Measurements from ENCODE around the gene ZNF629.
A peak's percentile ranks its signal among the peaks of the same experiment; 100 is the strongest.

The ZNF629 gene

DNA sequence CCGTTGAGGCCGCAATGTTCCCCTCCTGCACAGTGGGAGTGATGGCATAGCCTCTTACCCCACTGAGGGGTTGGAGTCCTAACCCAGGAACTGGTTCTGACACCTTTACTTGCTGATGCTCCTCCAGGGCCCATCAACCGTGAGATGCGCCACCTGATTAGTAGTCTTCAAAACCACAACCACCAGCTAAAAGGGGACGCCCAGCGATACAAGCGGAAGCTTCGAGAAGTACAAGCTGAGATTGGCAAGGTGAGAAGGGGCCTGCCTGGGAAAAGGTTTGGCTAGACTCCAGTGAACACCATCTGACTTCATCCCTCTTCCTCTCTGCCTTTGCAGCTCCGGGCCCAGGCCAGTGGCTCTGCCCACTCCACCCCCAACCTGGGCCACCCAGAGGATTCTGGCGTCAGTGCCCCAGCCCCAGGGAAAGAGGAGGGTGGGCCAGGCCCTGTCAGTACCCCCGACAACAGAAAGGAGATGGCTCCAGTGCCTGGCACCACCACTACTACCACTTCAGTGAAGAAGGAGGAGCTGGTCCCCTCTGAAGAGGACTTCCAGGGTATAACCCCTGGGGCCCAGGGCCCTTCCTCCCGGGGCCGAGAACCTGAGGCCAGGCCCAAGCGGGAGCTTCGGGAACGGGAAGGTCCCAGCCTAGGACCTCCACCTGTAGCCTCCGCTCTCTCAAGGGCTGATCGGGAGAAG lies 19.1 kb downstream of the ZNF629 start:
- DNase-seq (ENCODE audit: low read depth in 2 of 2), result no peak

DNA sequence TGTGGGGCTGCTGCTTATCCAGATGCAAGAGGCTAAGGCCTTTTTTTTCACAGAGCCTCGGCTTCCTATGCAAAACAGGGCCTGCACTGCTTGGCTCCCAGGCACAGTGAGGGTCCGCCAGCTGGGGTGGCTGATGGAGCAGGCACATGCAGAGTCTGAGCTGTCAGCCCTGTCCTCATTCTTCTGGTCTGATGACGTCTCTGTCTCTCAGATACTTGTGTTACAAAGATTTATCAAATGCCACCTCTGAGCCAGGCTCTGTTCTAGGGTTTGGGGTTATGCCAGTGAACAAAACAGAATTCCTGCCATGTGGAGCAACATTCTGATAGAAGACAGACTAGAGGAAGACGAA lies 20.1 kb downstream of the ZNF629 start:
- DNase-seq (ENCODE audit: low read depth in 2 of 2), result no peak

DNA sequence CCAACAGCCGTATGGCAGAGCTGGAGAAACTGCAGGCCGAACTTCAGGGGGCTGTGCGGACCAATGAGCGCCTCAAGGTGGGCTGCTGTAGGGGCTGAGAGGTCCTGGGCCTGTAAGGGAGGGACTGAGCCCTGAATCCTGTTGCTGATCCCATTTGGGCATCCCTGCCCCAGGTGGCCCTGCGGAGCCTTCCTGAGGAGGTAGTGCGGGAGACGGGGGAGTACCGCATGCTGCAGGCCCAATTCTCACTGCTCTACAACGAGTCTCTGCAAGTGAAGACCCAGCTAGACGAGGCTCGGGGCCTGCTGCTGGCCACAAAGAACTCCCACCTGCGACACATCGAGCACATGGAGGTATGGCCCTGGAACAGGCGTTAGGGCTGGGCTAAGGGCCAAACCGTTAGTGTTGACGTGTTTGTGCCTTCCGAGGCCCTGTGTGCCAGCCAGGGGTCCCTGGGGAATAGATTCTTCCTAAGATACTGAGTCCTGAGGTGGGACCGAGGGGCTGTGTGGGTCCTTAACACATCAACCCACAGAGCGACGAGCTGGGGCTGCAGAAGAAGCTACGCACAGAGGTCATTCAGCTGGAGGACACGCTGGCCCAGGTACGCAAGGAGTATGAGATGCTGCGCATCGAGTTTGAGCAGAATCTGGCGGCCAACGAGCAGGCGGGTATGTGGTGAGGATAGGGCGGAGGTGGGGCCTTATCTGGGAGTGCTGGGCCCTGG lies 20.6 kb downstream of the ZNF629 start:
- DNase-seq (ENCODE audit: low read depth in 2 of 2), result no peak

DNA sequence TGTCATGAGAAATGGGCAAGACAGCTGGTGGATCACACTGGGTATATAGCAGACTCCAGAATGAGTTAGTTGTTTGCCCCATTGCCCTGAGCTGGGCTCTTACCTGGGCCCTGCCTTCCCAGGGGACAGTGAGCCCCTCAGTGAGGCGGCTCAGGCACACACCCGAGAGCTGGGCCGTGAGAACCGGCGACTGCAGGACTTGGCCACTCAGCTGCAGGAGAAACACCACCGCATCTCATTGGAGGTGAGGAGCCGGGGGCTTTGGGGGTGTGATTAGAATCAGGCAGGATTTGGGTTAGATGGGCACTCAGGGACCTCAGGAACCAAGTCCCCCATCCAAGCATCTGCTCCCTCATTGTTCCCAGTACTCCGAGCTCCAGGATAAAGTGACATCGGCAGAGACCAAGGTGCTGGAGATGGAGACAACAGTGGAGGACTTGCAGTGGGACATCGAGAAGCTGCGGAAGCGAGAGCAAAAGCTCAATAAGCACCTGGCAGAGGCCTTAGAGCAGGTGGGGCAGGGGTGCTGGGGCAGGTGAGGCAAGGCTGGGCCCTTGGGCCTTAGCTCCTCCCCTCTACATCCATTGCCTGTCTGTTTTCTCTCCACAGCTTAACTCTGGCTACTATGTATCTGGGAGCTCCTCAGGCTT lies 22.1 kb downstream of the ZNF629 start:
- DNase-seq (ENCODE audit: low read depth in 2 of 2), result no peak

DNA sequence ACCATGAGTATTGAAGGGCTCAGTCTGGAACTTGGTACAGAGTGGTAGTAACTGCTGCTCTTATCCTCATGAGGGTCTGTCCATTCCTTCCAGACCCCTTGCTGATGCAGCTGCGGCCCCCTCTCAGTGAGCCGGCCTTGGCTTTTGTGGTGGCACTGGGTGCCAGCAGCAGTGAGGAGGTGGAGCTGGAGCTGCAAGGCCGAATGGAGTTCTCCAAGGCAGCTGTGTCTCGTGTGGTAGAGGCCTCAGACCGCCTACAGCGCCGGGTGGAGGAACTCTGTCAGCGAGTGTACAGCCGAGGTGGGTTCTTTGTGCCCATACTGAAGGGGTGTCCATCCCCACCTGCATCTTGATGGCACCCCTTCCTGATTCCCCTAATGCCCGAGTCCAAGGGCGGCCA lies 22.9 kb downstream of the ZNF629 start:
- DNase-seq (ENCODE audit: low read depth in 2 of 2), result no peak

DNA sequence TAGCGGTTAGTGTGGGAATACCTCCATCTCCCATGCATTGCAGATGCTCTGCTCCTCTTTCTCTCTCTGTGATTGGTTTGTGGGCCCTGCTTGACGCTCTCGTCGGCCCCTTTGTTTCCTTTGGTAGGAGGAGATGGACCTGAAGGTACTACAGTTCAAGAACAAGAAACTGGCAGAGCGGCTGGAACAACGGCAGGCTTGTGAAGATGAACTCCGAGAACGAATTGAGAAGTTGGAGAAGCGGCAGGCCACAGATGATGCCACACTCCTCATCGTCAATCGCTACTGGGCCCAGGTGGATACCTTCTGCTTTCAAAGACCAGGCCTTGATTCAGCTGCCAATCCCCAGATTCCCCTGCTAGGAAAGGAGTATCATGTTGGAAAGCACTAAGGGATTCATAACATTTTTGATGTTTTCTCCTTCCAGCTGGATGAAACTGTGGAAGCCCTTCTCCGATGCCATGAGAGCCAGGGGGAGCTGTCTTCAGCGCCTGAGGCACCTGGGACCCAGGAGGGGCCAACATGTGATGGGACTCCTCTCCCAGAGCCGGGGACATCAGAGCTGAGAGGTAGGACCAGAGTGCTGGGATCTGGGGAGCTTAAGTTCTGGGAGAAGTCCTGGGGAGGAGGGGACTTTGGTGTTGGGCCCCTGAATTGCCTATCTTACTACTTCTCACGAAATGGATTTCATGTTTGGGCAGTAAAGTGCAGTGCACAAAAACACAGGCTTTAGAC lies 23.8 kb downstream of the ZNF629 start:
- DNase-seq (ENCODE audit: low read depth in 2 of 2), result no peak

DNA sequence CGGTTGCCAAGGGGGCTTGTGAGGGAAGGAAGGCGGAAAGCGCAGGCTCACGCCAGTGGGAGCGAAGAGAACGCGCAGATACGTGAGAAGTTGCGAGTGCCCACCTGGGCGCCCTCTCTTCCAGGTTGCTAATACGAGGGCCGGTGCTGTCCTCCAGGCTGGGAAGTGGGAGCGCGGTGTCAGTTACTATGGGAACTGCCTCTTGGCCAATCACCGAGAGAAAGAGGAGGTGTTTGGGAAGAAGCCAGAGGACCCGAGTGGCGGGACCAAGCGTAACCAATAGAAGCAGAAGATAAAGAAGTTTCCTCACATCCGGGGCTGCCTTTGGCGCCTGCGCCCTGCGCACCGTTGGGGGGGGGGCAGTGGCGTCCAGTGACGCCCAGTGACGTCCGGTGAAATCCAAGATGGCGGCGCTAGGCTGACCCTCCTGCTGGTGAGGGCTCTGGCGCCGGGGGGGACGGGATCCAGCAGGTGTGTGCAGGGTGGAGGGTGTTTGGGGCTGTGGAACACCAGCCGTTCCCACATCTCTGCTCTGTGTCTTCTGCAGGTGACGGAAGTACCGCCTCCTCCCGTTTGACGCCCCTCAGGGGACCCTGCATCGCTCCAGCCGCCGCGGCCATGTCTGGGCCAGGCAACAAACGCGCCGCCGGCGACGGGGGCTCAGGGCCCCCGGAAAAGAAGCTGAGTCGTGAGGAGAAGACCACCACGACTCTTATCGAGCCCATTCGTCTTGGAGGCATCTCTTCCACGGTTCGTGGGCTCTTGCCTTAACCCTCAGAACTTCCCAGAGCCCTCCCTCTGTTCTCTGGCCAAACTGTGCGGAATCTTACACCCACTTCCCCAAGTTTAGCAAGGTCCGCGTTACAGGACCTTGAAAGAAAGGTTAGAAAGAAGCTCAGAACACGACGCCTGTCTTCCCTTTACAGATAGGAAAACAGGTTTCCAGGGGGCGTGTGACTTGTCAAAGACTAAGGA lies 24.8 kb downstream of the ZNF629 start, which contains the start of the genes CFAP119 and RNF40:
Gene CFAP119 (minus strand): TSS at position 135 of the 975 bp plus-strand sequence. CDS start 314 bp downstream, outside the sequence.
Gene RNF40 (plus strand): TSS at position 395 of the 975 bp plus-strand sequence. CDS start 224 bp downstream, at position 619.
- DNase-seq (ENCODE audit: low read depth in 2 of 2), result peak; percentile 95

DNA sequence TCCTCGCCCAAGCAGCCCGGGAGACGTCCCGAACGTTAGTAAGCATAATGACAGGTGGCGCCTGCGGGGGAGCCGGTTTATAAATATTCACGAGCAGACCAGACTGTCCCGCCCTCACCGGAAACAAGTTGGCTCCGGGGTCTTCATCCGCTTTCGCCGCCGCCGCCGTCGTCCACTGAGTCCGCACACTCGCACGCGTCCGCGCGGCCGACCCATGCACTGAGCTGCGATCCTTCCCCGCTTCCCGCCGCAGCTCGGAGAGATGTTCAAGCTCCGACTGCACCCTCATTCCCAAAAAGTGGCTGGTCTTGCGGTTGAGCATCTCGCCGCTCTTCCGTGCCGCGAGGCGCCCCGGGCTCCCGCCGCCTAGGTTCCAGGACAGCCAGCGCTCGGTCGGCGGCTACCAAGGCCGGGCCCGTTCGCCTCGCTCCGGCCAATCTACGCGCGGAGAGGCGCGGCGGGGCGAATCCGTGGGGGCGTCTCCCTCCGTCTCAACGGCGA lies 25.5 kb downstream of the ZNF629 start:
- DNase-seq (ENCODE audit: low read depth in 2 of 2), result no peak

DNA sequence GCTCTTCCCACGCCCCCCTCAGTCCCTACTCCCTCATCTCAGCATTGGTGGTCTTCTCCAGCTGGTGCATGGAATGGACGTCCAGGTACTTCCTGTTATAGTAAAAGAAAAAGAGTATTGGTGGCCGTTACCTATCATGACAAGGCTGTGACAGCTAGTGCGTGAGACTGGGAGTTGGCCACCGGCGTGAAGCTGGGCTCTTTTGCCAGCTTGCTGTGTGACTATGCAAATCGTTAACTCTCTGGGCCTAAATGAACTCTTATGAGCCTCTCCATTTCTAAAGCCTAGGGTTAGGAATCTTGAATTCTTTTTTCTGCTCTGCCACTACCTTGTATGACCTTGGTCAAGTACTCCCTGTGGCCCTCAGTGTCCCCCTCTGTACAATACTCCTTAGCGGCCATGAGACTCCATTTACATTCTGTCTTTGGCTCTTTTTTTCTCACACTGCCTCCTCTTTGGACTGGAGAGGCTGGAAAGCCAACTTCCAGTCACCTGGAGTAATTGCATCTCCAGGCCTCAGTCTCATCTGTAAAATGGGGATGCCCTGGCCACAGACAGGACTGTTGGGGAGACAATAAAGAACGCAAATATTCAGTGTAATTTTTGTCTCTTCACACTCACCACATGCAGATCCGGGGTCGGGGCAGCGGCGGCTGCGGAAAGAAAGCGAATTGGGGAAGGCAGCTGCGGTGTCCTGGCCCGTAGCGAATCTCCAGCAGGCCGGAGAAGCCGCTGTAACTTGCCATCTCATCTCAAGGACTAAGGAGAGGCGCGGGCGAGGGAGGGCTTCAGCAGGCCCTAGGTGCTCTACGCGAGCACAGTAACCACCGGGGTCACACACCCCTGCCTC lies 26.2 kb downstream of the ZNF629 start:
- DNase-seq (ENCODE audit: low read depth in 2 of 2), result no peak

DNA sequence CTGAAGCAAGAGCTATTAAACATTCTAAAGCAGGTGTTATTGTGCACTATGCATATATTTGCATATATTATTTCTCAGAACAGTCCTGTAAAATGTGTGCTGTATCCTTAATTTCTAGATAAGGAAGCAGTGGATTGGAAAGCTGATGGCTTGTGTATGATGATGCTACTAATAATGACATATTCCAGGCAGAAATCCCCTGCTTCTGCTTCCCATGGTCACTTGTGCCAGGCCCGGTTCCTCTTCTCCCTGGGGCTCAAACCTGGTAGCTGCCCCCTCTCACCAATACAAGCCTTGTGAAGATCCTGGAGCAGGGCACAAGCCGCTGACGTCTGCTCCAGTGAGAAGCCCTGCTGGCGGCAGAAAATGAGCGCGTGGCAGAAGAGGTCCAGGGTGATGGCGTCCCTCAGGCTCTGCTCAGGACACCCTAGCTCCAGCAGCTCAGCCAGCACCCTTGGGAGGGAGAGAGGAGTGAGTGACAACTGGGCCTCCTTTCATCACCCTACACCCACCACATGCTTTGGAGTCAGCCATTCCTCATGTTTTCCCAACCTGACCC lies 26.9 kb downstream of the ZNF629 start:
- DNase-seq (ENCODE audit: low read depth in 2 of 2), result no peak

DNA sequence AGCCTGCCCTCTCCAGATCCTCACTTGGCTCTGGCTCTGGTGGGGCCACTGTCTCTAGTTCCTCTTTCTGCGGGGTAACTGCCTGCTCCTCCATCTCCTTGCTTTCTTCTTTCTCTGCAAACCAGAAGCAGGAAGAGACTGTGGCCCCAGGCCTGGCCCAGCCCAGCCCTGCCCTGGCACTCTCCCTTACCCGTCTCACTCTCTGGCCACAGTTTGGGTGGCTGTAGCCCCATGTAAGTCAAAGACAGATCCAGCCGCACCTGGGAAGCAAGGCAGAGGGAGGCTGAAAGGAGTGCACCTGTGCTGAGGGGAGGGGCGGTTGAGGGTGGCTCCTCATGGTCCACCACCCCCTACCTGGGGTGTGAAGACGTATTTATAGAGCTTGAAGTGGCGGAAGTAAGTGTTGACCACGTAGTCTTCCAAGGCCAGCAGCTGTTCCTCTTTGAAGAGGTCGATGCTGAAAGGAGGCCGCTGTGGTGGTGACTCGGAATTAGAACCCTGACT lies 28.0 kb downstream of the ZNF629 start:
- DNase-seq (ENCODE audit: low read depth in 2 of 2), result no peak

DNA sequence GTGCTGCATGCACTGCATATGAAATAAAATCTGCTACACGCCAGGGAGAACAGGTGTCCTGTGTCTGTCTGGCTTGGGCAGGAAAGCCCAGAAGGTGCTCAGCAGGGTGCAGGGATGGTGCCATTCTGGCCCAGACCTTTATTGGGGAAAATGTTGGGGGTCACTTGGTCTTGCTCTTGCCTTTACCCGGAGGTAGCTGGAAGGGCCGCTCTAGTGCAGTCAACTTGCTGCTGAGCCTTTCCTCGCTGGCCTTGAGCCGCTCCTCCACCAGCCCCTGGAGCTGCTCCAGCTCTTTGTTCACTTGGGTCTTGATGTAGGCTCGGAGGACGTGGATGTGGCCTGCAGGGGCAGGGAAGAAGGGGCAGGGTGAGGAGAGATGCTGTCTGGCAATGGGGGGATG lies 29.7 kb downstream of the ZNF629 start:
- no peak for DNase-seq (ENCODE audit: low read depth in 2 of 2)

DNA sequence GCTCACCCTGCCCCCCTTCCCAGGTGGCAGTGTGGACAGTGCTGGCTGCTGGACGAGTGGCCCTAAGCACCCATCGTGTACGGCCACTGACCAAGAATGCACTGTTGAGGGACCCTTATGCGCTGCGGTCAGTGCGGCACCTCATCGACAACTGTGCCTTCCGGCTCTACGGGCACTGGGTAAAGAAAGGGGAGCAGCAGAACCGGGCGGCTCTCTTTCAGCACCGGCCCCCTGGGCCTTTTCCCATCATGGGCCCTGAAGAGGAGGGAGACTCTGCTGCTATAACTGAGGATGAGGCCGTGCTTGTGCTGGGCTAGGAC lies 30.3 kb downstream of the ZNF629 start:
- DNase-seq (ENCODE audit: low read depth in 2 of 2), result no peak

DNA sequence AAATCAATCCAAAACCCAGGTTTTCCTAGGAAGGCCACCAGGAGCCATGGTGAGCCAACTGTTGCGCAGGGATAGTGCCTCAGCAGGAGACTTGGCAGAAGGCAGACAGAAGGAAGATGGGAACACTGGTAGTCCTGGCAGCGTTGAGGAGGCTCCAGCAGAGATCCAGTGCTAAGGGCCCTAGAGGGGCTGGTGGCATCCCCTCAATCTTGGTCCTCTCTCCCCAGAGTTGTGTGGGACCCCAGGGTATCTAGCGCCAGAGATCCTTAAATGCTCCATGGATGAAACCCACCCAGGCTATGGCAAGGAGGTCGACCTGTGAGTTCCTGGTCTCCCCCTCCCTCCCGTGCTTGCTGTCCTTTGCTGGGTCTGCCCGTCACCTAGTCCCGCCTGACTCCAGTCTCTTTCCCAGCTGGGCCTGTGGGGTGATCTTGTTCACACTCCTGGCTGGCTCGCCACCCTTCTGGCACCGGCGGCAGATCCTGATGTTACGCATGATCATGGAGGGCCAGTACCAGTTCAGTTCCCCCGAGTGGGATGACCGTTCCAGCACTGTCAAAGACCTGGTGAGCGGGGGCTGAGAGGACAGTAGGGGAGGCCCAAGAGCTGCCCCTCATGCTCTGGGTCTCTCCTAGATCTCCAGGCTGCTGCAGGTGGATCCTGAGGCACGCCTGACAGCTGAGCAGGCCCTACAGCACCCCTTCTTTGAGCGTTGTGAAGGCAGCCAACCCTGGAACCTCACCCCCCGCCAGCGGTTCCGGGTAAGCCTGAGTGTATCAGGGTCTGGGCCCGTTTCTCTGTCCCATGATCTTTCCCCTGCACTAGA lies 30.8 kb downstream of the ZNF629 start:
- DNase-seq (ENCODE audit: low read depth in 2 of 2), result no peak

DNA sequence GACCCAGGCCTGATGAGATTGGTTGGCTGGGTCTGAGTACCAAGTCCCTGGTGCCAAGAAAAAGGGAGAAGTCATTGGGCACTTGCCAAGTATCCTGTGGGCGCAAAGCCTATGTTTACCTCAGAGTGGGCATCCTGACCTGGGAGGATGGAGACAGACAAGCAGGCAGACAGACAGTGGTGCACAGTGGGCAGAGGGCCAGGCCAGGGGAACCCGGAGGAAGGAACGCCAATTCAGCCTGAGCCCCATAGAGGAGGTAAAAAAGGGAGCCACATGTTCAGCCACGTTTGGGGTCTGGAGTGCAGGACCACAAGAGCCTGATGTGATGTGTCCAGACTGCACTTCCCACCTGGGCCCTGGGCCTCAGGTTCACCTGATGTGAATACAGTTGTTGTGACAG lies 33.4 kb downstream of the ZNF629 start:
- no peak for DNase-seq (ENCODE audit: low read depth in 2 of 2)

DNA sequence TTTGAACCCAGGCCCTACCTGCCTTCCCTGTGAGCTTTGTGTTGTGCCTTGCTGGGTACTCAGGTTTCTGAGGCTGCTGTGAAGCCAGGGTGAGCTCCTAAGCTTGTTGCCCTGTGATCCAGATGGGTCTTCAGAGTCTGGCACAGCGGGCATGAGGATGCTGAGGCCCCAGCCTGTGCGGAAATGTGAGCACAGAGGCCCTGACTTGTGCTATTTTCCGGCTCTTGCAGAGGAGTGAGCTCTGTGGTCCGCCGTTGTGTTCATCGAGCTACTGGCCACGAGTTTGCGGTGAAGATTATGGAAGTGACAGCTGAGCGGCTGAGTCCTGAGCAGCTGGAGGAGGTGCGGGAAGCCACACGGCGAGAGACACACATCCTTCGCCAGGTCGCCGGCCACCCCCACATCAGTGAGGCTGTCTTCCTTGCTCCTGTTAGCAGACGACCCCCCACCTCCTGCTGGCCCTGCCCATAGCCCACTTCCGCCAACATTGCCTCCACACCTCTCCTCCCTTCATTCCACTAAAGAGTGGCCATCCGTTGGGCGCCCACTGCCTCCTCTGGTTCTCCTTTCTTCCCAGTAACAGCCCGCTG lies 36.0 kb downstream of the ZNF629 start:
- no peak for DNase-seq (ENCODE audit: low read depth in 2 of 2)

DNA sequence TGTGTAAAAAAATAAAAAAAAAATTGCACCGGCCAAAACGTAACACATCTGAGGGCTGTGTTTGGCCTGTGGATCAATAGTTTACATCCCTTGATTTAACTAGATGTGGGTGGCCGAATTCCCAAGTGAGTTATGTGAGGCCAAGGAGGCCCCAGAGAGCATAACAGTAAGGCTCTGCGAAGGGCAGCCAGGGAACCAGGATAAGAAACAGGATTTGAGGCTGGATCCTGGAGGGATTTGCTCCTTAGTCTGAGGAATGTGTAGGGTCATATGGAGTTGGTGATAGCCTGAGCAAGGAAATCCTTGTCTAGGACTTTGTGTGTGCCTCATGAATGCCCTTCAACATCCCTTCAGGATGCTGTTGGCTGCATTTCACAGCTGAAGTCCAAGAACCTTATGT lies 36.8 kb downstream of the ZNF629 start:
- DNase-seq (ENCODE audit: low read depth in 2 of 2), result no peak
